SK-N-MC (cell line): Measurements from ENCODE around the gene GABRG3.

Source experiments
- DNase-seq: peaks from one replicate; pipeline ENCODE4 v3.0.0-alpha.2; 2011; ENCODE audit warnings: low read depth, low spot score
- H3K27ac ChIP-seq: fragments of 200-600 bp; sonication (generic); 2 replicates; pipeline ENCODE4 v1.5.1; 2016; ENCODE audit warnings: mixed run types
- H3K36me3 ChIP-seq: fragments of 200-600 bp; sonication (generic); 2 replicates; pipeline ENCODE4 v1.6.1; 2017; ENCODE audit warnings: antibody characterized with exemption, low read length, mixed read lengths; ENCODE audit not compliant: insufficient read depth
- H3K4me3 ChIP-seq: fragments of 200-600 bp; sonication (generic); 2 replicates; pipeline ENCODE4 v1.5.1; 2016
- H3K9ac ChIP-seq: fragments of 200-600 bp; sonication (generic); 2 replicates; pipeline ENCODE4 v1.8.0; 2017; ENCODE audit warnings: mixed run types, mixed read lengths; ENCODE audit not compliant: insufficient read length
- H3K9me3 ChIP-seq: fragments of 200-600 bp; sonication (generic); 2 replicates; pipeline ENCODE4 v1.6.1; 2017; ENCODE audit warnings: low read depth, mild to moderate bottlenecking, antibody characterized with exemption, low read length, moderate library complexity, mixed read lengths
- EZH2 ChIP-seq: fragments of 200-600 bp; sonication (generic); IDR thresholded peaks from one replicate; pipeline ENCODE4 v1.6.1; 2017; ENCODE audit warnings: antibody characterized with exemption
- FOXP2 ChIP-seq: optimal IDR thresholded peaks from 2 replicates; pipeline ENCODE3; 2011; ENCODE audit warnings: mild to moderate bottlenecking, moderate library complexity; ENCODE audit not compliant: insufficient read depth; ENCODE audit errors: extremely low read length, control extremely low read depth
- POLR2AphosphoS5 ChIP-seq: IDR thresholded peaks from 2 replicates; pipeline ENCODE4 v1.6.1; 2012; ENCODE audit warnings: mild to moderate bottlenecking, low read depth, low read length, borderline replicate concordance

GABRG3 gene

DNA sequence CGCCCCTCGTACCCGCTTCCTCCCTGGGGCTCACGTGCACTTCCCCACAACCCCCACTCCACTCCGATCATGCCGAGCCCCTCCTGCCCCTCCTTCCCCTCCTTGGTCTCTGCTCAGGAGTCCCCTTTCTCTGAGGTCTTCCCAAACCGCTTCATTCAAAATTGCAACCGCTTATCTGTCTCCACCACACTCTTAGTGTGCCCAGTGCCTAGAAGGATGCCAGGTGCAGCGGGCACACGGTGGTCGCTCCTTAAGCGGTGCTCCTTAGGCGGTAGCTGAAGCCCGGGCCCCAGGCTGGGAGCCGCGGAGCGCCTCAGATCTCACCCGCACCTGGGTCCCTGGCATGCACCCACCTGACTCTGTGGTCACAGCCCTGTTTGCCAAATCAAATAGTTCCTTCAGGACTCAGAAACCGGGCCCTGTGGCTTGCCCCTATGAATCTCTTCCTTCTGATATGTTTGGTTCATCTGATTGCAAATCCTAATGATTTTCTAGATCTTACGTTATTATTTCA is 603.6 kb downstream of the GABRG3 start:
- Histone ChIP-seq H3K9me3 (no peaks in the 10 kb centered on the region), H3K4me3 (no peak overlapping the region), H3K27ac (no peak overlapping the region), H3K9ac (no peak overlapping the region), H3K36me3 (no peaks in the 10 kb centered on the region)
- no peak for DNase-seq
- no peak for TF ChIP-seq EZH2
- no peak for TF ChIP-seq POLR2AphosphoS5
- TF ChIP-seq FOXP2 = no peak

DNA sequence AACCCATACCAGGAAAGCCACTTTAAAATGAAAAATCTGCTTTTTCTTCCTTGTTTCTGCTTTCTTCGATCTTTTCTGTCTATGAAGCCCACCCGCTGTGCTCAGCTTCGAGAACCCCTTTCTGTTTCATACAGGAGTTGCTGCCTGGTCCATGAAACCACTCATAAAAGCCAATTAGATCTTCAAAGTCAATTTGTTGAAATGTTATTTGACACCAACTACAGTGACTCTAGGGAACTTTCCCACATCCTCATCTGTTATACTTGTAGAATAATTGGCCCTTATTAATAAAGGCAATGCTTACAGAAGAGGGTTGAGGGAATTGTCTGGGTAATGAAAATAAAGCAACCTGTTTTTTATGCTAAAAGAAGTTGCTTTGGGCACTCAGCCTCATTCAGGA is 604.5 kb downstream of the GABRG3 start:
- Histone ChIP-seq H3K36me3 (no peaks in the 10 kb centered on the region), H3K9me3 (no peaks in the 10 kb centered on the region), H3K27ac (no peak overlapping the region), H3K4me3 (no peak overlapping the region), H3K9ac (no peak overlapping the region)
- no peak for DNase-seq
- no peak for TF ChIP-seq FOXP2
- no peak for TF ChIP-seq POLR2AphosphoS5
- no peak for TF ChIP-seq EZH2

DNA sequence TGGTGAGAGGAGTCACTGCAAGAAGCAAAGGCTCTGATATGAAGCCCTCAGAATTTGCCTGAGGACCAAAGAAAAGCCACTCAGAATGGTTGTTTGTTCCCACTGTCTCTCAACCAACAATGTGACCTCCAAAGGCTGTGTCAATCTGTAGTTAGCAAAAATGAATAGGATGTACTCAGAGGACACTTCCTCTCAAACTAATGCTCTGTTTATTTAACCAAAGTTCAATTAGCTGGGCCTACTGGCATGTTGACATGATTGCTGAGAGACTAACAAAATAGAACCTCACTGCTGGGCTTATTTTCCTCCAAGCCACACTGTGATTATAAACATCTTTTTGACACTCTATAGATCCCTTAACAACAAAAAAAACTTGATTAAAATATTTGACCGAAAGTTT is 605.6 kb downstream of the GABRG3 start:
- DNase-seq = no peak
- Histone ChIP-seq H3K36me3 (no peaks in the 10 kb centered on the region), H3K9me3 (no peaks in the 10 kb centered on the region), H3K9ac (no peak overlapping the region), H3K4me3 (no peak overlapping the region), H3K27ac (no peak overlapping the region)
- TF ChIP-seq FOXP2 (no peak), POLR2AphosphoS5 (no peak), EZH2 (no peak)

DNA sequence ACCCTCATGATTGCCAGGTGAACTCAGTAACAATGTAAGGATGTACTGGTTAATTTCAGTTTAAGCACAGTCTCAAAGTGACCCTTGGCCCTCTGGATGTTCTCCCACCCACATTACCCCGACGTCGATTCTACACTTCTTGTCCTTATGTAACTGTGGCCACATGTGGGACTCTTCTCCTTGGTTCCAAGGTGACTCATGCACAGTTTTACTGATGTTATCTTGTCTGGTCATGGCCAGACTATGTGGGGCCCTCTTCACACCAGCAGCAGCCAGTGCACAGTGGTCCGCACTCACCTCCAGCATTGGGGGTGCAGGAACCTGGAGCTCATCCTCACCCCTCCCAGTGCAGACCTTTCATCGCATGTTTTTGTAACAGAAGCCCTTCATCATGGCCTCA is 608.8 kb downstream of the GABRG3 start:
- no peak for DNase-seq
- no peaks in the 10 kb centered on the region for H3K36me3 ChIP-seq
- H3K9ac ChIP-seq = no peak overlapping the region
- TF ChIP-seq FOXP2 = no peak
- no peak for TF ChIP-seq POLR2AphosphoS5
- no peak for TF ChIP-seq EZH2
- no peak overlapping the region for H3K27ac ChIP-seq
- no peaks in the 10 kb centered on the region for H3K9me3 ChIP-seq
- H3K4me3 ChIP-seq = no peak overlapping the region

DNA sequence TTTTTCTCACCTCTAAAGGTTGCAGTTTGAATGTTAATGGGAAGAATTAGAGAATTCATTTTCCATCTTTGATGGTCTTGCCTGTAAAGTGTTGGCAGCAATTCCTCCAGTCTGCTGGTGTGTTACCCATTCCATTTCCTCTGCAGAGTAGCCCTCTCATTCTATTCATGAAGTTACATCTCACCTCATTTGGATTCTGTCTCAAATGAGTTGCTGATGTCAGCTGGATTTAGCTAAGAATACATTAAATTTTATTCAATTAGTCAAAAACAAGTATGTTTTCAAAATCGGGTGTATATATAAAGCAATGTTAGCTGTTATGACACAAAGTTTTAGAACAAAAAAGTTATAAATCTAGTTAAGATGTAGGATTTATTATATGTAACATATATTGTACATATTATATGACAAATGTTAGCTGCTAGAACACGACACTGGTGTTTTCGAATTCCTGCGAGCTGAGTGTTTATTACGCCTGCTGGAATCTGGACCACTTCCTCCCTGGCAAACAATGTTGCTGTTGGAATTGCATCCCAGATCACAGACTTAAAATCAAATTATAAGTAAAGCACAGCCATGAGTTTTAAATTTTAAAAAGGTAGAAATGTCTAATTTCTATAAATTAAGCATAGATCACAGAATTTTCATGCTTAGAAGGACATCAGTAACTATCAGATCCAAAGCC is 611.9 kb downstream of the GABRG3 start:
- no peak overlapping the region for H3K27ac ChIP-seq
- no peak for DNase-seq
- TF ChIP-seq FOXP2 (no peak), EZH2 (no peak), POLR2AphosphoS5 (no peak)
- H3K9ac ChIP-seq = no peak overlapping the region
- H3K4me3 ChIP-seq = no peak overlapping the region
- no peaks in the 10 kb centered on the region for H3K9me3 ChIP-seq
- H3K36me3 ChIP-seq = no peaks in the 10 kb centered on the region

DNA sequence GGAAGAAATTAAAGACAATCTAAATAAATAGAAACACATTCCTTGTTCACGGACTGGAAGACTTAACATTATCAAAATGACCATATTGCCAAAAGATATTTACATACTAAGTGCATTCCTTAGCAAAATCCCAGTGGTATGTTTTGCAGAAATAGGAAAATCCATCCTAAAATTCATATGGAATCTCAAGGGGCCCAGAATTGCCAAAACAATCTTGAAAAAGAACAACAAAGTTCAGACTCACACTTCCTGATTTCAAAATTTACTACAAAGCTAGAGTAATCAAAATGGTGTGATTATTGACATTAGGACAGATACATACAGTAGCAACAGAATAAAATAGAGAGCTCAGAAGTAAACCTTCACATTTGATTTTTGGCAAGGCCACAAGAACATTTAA is 612.7 kb downstream of the GABRG3 start:
- H3K9ac ChIP-seq = no peak overlapping the region
- H3K27ac ChIP-seq = no peak overlapping the region
- DNase-seq = no peak
- no peak overlapping the region for H3K4me3 ChIP-seq
- TF ChIP-seq FOXP2 = no peak
- no peak for TF ChIP-seq POLR2AphosphoS5
- no peak for TF ChIP-seq EZH2
- no peaks in the 10 kb centered on the region for H3K9me3 ChIP-seq
- no peaks in the 10 kb centered on the region for H3K36me3 ChIP-seq

DNA sequence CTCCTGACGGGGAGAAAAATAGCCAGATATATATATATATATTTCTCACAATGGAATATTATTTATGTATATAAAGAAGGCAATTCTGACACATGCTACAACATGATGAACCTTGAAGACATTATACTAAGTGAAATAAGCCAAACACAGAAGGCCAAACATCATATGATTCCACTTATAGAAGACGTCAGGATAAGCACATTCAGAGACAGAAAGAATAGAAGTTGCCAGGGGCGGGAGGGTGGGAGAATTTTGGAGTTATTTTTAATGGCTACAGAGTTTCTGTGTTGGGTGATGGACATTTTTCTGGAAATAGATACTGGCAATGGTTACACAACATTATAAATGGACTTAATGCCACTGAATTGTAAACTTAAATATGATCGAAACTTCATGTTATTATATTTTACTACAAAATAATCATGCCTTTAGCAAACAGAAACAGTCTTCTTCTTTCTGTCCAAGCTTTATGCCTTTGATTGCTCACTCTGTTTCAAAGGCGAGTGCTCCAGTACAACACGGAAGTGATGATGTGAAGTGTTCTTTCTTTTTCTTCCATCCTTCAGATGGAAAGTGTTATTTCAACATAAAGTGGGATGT is 614.2 kb downstream of the GABRG3 start:
- no peak for TF ChIP-seq POLR2AphosphoS5
- no peak for TF ChIP-seq FOXP2
- TF ChIP-seq EZH2 = no peak
- no peaks in the 10 kb centered on the region for H3K9me3 ChIP-seq
- no peak for DNase-seq
- no peaks in the 10 kb centered on the region for H3K36me3 ChIP-seq
- H3K4me3 ChIP-seq = no peak overlapping the region
- no peak overlapping the region for H3K9ac ChIP-seq
- H3K27ac ChIP-seq = no peak overlapping the region

DNA sequence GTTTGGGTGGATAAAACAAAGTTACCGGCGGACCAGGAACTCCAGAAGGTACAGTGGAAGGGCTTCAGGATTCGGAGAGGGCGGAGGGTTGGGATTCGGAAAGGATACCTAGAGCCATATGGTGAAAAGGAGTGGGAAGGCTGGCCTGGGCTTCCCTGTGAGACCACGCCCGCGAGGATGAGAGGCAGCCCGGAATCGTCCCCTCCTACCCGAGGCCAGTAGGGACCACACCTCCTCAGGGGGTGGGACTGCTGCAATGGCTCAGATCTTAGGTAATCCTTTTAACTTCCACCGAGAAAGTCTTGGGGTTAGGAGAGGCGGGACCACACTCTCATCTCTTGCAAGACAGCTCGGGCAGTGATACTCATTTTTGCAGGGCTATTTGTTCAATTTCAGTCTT is 616.8 kb downstream of the GABRG3 start:
- Histone ChIP-seq H3K27ac (no peak overlapping the region), H3K9me3 (no peaks in the 10 kb centered on the region), H3K9ac (no peak overlapping the region), H3K36me3 (no peaks in the 10 kb centered on the region), H3K4me3 (no peak overlapping the region)
- no peak for DNase-seq
- no peak for TF ChIP-seq POLR2AphosphoS5
- TF ChIP-seq EZH2 = no peak
- no peak for TF ChIP-seq FOXP2
